Immature natural killer cell (primary cell): ENCODE data around the gene SLC66A2. TPM values are rescaled to one million over a fixed set of nuclear protein-coding genes. Genes with fewer than 3 reads are reported as not detected.

Experiments
- DNase-seq, 3 donors: peaks; one replicate each; pipeline ENCODE4 v3.0.0; 2022; ENCODE audit warnings: mixed read lengths in 1 of 3
- H3K27ac Mint-ChIP-seq, 6 donors: one replicate each; pipeline ENCODE4 v1.8.0; 2020; ENCODE audit warnings: mixed read lengths in 6 of 6, mild to moderate bottlenecking in 5 of 6, inconsistent platforms in 4 of 6, moderate library complexity in 3 of 6
- H3K27me3 Mint-ChIP-seq, 3 donors: one replicate each; pipeline ENCODE4 v1.8.0; 2020 to 2021; ENCODE audit warnings: low read depth in 3 of 3, mild to moderate bottlenecking in 3 of 3, mixed read lengths in 3 of 3, moderate library complexity in 3 of 3, inconsistent platforms in 1 of 3
- H3K36me3 Mint-ChIP-seq, 3 donors: one replicate each; pipeline ENCODE4 v1.8.0; 2020; ENCODE audit warnings: mixed read lengths in 3 of 3, inconsistent platforms in 2 of 3, mild to moderate bottlenecking in 2 of 3
- H3K4me1 Mint-ChIP-seq, 2 donors: one replicate each; pipeline ENCODE4 v1.8.0; 2020; ENCODE audit warnings: inconsistent platforms in 2 of 2, mild to moderate bottlenecking in 2 of 2, mixed read lengths in 2 of 2, moderate library complexity in 1 of 2
- H3K4me3 Mint-ChIP-seq, 5 donors: one replicate each; pipeline ENCODE4 v1.8.0; 2020; ENCODE audit warnings: mild to moderate bottlenecking in 5 of 5, mixed read lengths in 5 of 5, inconsistent platforms in 3 of 5, moderate library complexity in 3 of 5
- H3K9me3 Mint-ChIP-seq, 6 donors: one replicate each; pipeline ENCODE4 v1.8.0; 2020; ENCODE audit warnings: mild to moderate bottlenecking in 6 of 6, mixed read lengths in 6 of 6, inconsistent platforms in 4 of 6, moderate library complexity in 3 of 6
- polyA plus RNA-seq, 3 donors: library from polyadenylated mRNA; unstranded; fragments of 300-500 nt; fragmentation: Illumina TruSeq; gene quantifications; one replicate each; pipeline ENCODE4 v1.2.3, GENCODE V29; 2021

Gene SLC66A2
- polyA plus RNA-seq, 3 donors from 2014 or later: 9.0 to 16.5 (median 11.8) TPM

DNA sequence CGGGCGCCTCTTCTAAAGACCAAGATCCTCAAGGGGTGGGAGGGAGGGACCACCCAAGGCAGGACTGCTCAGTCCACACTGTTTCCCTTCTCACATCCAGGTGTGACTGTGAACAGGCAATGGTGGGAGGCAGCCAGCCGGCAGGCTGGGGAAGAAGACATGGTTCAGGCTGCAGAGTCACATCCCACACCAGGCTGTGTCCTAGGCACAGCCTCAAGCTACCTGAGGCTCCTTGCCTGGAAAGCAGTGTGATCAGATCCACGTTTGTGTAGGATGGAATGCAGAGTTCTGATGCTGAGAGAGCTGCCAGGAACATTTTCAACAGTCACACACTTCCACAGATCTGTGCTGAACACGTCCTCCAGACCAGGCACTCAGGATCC is 16.4 kb downstream of the SLC66A2 start:
- Mint-ChIP-seq H3K27me3 (peaks cover 3 to 13% (median 6%) of the 10 kb centered on the region in 3 donors), H3K4me3 (no peak overlapping the region), H3K9me3 (peaks cover 6 to 37% (median 31%) of the 10 kb centered on the region in 6 donors), H3K4me1 (peaks cover 5 to 17% of the 10 kb centered on the region in 2 donors), H3K36me3 (peaks cover 62 to 89% (median 77%) of the 10 kb centered on the region in 3 donors), H3K27ac (no peak overlapping the region)
- DNase-seq: no peak

DNA sequence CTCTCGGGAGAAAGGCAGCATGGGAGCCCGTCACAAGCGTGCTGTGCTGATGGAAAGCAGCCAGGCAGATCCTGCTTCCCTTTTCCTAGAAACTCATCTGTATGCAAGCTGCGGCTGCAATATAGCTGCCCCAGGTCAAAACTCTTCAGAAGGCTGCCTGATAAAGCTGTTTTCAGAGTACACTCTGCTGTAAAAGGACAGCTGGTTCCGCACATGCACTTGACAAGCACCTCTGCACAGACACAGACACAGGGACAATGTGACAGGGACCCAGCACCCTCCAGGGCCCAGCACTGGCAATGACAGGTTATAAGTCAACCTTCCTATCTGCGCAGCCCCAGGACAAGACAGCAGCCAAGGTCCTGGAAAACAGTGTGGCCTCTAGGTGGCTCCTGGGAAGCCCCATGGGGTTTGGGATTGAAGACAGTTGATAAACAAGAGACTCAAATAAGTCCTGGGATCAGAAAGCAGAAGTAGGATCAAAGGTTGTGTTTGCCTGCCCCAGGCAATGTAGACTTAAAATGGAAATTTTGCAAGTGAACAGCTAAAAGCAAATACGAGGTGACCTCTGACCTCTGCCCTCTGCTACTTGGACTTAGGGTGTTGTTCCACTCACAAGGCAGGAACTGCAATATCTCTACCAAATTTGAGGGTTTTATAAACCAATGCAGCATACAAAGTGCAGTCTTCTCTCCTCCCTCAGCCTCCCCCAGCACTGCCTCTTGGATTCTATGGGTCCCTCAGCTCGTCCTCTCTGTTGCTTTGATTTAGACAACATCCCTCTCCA is 16.9 kb downstream of the SLC66A2 start:
- Mint-ChIP-seq H3K4me1 (peaks cover 0 to 11% of the 10 kb centered on the region in 2 donors), H3K9me3 (peaks cover 12 to 43% (median 37%) of the 10 kb centered on the region in 6 donors), H3K27ac (no peak overlapping the region), H3K36me3 (peaks cover 63 to 89% (median 77%) of the 10 kb centered on the region in 3 donors), H3K4me3 (no peak overlapping the region), H3K27me3 (peaks cover 2 to 12% (median 3%) of the 10 kb centered on the region in 3 donors)
- no peak for DNase-seq

DNA sequence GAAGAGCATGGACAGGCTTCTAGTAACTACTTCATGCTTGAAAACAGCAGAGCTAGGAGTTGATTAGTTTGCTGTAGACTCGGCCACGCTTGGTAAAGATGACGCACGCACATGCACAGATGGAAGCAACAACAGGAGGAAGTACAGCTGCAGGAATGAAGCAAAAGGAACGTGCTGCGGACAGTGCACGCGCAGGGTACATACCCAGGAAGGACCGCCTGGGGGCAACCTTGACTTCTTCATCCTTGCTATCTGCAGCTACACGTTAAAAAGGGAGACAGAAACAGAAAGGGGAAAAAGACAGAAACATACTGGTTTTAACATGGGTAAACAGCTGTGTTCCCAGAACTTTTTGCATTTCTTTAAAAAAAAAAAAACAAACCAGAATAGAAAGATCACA is 17.7 kb downstream of the SLC66A2 start:
- DNase-seq: no peak
- Mint-ChIP-seq H3K27me3 (peaks cover 2 to 12% (median 3%) of the 10 kb centered on the region in 3 donors), H3K4me3 (no peak overlapping the region), H3K9me3 (peaks cover 15 to 50% (median 44%) of the 10 kb centered on the region in 6 donors), H3K36me3 (peaks cover 70 to 89% (median 77%) of the 10 kb centered on the region in 3 donors), H3K27ac (no peak overlapping the region), H3K4me1 (peaks cover 0 to 9% of the 10 kb centered on the region in 2 donors)

DNA sequence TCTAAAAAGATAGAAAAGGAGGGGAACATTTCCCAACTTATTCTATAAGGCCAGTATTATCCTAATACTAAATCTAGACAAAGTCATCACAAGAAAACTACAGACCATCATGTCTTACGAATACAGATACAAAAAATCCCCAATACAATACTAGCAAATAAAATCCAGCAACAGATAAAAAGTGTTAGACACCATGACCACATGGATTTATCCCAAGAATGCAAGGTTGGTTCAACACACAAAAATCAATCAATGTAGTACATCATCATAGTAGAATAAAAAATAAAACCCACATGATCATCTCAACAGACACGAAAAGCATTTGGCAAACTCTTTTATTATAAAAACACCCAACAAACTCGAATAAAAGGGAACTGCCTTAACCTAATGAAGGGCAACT is 18.5 kb downstream of the SLC66A2 start:
- Mint-ChIP-seq H3K36me3 (peaks cover 70 to 89% (median 78%) of the 10 kb centered on the region in 3 donors), H3K27ac (no peak overlapping the region), H3K27me3 (peaks cover 2 to 7% (median 3%) of the 10 kb centered on the region in 3 donors), H3K9me3 (peaks cover 18 to 51% (median 46%) of the 10 kb centered on the region in 6 donors), H3K4me1 (peaks cover 0 to 11% of the 10 kb centered on the region in 2 donors), H3K4me3 (no peak overlapping the region)
- DNase-seq: no peak

DNA sequence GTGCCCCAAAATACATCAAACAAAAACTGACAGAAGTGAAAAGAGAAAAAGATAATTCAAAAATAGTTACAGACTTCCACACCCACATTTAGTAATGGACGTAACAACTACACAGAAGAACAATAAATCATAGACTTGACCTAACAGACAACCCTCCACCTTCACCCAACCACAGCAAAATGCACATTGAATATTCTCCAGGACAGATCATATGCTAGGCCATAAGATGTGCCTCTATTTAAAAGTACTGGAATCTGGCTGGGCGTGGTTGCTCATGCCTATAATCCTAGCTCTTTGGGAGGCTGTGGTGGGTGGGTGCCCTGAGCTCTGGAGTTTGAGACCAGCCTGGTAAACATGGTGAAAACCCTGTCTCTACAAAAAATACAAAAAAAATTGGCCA is 20.0 kb downstream of the SLC66A2 start:
- peaks cover 2 to 8% (median 3%) of the 10 kb centered on the region in 3 donors for H3K27me3 Mint-ChIP-seq
- H3K4me3 Mint-ChIP-seq: peak overlapping the region in 1 of 5 donors; percentile 21
- peaks cover 0 to 11% of the 10 kb centered on the region in 2 donors for H3K4me1 Mint-ChIP-seq
- H3K36me3 Mint-ChIP-seq: peaks cover 61 to 82% (median 64%) of the 10 kb centered on the region in 3 donors
- H3K27ac Mint-ChIP-seq: no peak overlapping the region
- H3K9me3 Mint-ChIP-seq: peaks cover 18 to 51% (median 46%) of the 10 kb centered on the region in 6 donors
- DNase-seq: no peak

DNA sequence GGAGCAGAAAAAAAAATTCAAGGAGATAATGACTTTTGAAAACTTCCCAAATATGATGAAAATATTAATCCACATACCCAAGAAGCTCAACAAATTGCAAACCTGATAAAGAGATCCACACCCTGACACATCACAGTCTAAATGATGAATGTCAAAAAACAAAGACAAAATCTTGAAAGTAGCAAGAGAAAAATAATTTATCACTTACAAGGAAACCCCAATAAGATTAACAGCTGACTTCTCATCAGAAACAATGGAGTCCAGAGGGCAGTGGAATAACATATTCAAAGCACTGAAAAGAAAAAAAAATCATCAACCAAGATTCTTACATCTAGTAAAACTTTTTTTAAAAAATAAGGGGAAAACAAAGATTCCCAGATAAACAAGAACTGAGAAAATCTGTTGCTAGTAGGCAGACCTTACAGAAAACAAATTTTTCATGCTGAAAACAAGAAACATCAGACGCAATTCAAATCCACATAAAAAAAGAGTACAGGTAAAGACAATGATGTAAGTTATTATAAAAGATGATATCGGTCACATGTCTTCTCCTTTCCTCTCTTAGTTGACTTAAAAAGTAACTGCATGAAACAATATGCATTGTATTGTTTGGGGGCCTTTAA is 21.3 kb downstream of the SLC66A2 start:
- no peak for DNase-seq
- peaks cover 48 to 70% (median 59%) of the 10 kb centered on the region in 3 donors for H3K36me3 Mint-ChIP-seq
- peaks cover 18 to 51% (median 46%) of the 10 kb centered on the region in 6 donors for H3K9me3 Mint-ChIP-seq
- H3K4me1 Mint-ChIP-seq: peaks cover 0 to 11% of the 10 kb centered on the region in 2 donors
- no peak overlapping the region for H3K27ac Mint-ChIP-seq
- H3K27me3 Mint-ChIP-seq: peaks cover 2 to 5% (median 3%) of the 10 kb centered on the region in 3 donors
- no peak overlapping the region for H3K4me3 Mint-ChIP-seq

DNA sequence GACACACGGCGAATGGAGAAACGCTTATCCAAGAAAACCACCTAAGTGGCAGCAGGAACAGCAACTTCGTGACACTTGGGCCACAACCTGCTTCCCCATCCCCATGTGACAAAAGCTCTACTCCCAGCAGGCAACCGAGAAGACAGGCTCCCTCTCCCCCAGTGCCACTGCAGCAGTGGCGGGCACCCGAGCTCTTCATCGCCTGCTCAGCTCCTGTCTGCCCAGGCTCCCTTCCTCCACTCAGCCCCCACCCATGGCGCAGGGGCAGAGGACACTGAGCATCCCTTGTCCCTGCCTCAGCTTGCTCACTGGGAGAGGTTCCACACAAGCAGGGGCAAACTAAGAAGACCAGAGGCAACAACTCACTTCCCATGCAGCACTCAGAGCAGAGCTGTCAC is 22.9 kb downstream of the SLC66A2 start:
- DNase-seq: no peak
- Mint-ChIP-seq H3K4me3 (no peak overlapping the region), H3K27me3 (peaks cover 2 to 4% (median 3%) of the 10 kb centered on the region in 3 donors), H3K4me1 (peaks cover 0 to 11% of the 10 kb centered on the region in 2 donors), H3K9me3 (peaks cover 18 to 48% (median 42%) of the 10 kb centered on the region in 6 donors), H3K27ac (no peak overlapping the region), H3K36me3 (peaks cover 36 to 65% (median 56%) of the 10 kb centered on the region in 3 donors)

DNA sequence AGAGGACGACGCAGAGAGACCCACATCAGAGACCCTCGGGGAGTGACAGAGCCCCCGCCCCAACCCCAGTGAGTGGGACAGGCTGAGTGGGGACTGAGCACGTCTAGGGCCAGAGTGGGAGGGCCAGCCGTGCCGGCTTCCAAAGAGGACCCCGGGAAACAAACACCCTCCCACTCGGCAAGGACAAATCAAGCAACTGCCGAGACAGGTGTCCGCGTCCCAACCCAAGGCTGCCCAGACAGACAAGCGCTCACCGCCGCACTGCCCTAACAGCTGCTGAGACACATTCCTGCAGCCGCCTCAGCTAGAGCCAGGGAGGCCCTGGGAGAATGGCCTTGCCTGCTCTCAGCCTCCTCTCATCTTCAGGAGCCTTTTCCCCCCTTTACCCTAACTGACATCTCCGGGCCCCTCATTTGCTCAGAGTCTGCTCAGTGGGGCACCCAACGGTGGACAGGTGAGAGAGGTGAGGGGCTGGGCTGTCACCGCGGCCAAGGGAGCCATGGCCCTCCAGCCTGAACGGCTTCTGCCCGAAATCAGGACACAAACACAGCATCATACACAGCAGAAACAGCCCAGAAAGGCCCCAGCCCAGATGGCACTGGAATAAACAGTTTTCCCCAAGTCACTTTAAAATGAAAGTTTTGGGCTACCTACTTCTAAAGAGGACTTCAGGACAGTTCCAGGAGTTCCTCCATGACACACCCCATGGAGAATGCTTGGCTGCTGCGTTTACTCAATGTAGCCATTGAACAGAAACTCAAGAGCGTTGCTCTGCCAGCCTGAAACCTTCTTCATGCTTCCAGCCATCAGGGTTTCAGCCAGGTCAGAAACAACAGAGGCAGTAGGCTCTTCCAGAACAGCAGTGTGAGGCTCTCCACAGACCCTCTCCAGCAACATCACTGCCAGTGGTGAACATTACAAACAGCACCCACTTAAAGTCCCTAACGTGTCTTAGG is 23.6 kb downstream of the SLC66A2 start:
- peaks cover 0 to 11% of the 10 kb centered on the region in 2 donors for H3K4me1 Mint-ChIP-seq
- H3K9me3 Mint-ChIP-seq: peaks cover 18 to 42% (median 36%) of the 10 kb centered on the region in 6 donors
- H3K27ac Mint-ChIP-seq: no peak overlapping the region
- H3K4me3 Mint-ChIP-seq: no peak overlapping the region
- H3K36me3 Mint-ChIP-seq: peaks cover 29 to 58% (median 52%) of the 10 kb centered on the region in 3 donors
- DNase-seq: no peak
- peaks cover 2 to 4% (median 3%) of the 10 kb centered on the region in 3 donors for H3K27me3 Mint-ChIP-seq

DNA sequence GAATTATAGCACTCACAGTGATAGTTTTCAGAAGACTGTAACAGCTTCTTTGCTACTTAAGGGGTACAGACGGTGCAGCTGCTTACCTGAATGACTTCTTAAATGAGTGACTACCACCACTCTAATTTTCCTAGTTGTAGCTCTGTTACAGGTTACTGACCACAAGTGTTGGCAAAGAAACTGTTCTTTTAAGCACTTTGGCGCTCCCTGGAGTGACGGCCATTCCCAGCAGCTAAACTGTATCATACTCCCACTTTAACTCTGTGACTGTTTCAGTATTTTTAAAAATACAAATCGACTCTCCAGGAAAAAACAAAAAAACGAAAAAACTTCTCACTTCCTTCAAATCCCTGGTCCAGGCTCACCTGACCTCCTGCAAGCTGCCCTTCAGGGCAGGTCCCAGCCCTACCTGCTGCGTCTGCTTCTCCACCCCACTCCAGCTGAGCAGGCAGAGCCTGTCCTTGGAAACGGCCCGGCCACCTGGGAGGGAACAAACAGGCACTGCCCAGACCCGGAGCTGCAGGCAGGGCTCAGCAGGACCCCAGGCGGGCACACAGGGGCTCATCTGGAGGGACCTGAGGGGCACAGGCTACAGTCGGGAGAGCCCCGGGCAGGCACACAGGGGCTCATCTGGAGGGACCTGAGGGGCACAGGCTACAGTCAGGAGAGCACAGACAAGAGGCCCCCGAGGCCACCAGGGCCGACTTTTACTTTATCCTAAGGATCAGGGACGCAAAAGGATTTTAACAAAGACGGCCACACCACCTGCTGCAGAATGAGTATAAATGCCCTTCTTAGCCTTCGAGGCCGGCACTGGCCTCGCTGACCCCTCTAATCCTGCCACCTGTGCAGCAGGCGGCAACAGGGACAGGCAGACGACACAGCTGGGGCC is 24.5 kb downstream of the SLC66A2 start:
- H3K27me3 Mint-ChIP-seq: peaks cover 0 to 3% (median 2%) of the 10 kb centered on the region in 3 donors
- peaks cover 22 to 49% (median 43%) of the 10 kb centered on the region in 3 donors for H3K36me3 Mint-ChIP-seq
- peaks cover 0 to 11% of the 10 kb centered on the region in 2 donors for H3K4me1 Mint-ChIP-seq
- peaks cover 13 to 32% (median 27%) of the 10 kb centered on the region in 6 donors for H3K9me3 Mint-ChIP-seq
- no peak overlapping the region for H3K4me3 Mint-ChIP-seq
- no peak overlapping the region for H3K27ac Mint-ChIP-seq
- no peak for DNase-seq

DNA sequence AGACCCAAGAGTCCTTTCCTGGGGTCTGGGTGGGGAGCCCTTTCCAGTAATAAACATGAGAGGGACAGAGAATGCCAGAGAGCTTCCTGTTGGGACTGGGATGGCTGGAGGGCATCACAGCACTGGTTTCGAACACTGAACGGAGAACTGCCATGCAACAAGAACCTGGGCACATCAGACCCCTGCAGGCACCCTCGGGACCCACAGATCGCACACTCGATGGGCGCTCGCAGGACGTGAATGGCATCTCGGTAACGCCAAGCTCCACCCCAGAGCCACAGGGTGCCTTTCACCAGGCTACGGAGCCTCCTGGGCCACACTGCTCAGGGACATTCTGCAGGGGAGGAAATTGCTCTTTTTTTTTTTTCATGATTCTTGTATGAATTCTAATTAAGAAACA is 25.1 kb downstream of the SLC66A2 start:
- no peak overlapping the region for H3K27ac Mint-ChIP-seq
- peaks cover 13 to 27% (median 23%) of the 10 kb centered on the region in 6 donors for H3K9me3 Mint-ChIP-seq
- H3K27me3 Mint-ChIP-seq: peaks cover 0 to 4% (median 1%) of the 10 kb centered on the region in 3 donors
- H3K4me1 Mint-ChIP-seq: peaks cover 0 to 11% of the 10 kb centered on the region in 2 donors
- no peak overlapping the region for H3K4me3 Mint-ChIP-seq
- no peak for DNase-seq
- H3K36me3 Mint-ChIP-seq: peaks cover 18 to 45% (median 42%) of the 10 kb centered on the region in 3 donors

DNA sequence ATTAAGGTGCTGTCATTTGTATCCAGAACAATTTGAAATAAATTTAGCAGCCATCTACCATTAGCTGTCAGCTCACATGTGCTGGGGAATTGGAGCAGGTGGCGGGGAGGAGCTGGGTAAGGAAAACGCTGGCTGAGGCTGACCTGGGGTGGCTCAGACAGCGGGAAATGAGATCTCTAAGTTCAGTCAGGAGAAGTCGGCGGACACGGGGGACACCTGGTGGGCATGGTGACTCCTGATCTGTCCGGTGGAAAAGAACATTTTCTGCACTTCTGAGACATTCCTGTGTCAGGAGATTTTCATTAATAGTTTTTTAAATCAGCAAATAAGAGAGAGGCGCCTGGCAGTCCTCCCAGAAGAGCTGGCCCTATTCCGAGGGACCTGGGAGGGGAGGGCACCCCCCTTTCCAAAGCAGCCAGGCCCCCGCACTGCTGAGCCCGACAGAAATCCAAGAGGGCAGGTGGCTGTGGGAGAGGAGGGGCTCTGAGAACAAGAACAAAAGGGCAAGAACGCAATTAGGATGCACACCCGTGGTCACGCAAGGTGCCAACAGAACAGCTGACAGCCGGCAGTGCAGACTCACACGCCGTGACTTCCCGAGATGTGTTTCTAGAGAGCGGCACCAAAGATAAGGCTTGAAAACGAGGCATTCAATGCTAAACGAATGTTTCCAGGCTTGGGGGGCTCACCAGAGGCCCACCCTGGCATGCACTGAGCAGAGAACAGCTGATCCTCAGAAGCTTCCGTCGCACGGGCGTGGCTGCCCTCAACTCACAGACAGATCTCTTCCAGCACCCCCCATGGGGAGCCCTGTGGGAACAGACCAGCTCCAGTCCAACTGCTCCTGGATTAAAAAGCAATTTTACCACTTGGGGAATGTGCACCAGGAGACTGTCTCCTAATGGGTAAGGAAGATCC is 26.4 kb downstream of the SLC66A2 start:
- Mint-ChIP-seq H3K9me3 (peaks cover 12 to 16% (median 14%) of the 10 kb centered on the region in 6 donors), H3K27me3 (peaks cover 0 to 4% (median 0%) of the 10 kb centered on the region in 3 donors), H3K4me3 (no peak overlapping the region), H3K4me1 (peaks cover 0 to 11% of the 10 kb centered on the region in 2 donors), H3K36me3 (peaks cover 14 to 36% (median 34%) of the 10 kb centered on the region in 3 donors), H3K27ac (no peak overlapping the region)
- no peak for DNase-seq
